Stimulated activated CD4-positive, alpha-beta T cell treated with anti-CD3 and anti-CD28 coated beads, Interleukin-15, amount 100 ng/mL, for 24 hours (primary cell): ENCODE results near the gene OPTC.
"Not testable (repeated sequence)": the region's sequence is repeated elsewhere in the genome, so short reads cannot be mapped to it uniquely, and the experiment has no call there.

Experiments
- DNase-seq: peaks from one replicate; pipeline ENCODE4 v3.0.0-alpha.2; 2020

Gene OPTC

GRCh38 chr1:203492748-203493130 is 1.2 kb upstream of the OPTC start:
- DNase-seq: no peak

- no peak for DNase-seq
These were observed 1.9 kb downstream of the OPTC start for GRCh38 chr1:203495845-203496244.

DNA sequence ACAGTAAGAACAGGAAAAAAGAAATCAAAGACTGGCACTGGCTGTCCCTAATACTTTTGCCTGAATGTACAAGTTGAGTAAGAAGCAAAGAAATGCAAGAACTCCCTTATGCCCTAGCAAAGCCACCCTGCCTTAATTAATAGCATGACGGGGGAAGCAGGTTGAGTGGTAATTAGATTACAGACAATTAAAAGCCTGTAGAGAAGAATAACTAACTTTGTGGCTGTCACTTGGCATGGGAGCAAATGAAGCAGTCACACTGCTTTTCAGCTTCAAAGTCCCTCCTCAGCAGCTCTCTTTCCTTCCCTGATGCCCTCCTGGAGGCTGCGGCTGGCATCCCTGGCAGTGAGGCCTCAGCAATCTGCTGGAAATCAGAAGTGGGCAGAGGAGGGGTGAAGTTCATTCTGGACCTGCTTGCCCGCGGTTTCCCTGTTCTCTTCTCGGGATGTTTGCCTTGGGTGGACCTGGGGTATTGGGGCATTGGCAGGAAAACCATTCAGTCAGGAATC is 3.4 kb downstream of the OPTC start:
- DNase-seq: no peak

DNA sequence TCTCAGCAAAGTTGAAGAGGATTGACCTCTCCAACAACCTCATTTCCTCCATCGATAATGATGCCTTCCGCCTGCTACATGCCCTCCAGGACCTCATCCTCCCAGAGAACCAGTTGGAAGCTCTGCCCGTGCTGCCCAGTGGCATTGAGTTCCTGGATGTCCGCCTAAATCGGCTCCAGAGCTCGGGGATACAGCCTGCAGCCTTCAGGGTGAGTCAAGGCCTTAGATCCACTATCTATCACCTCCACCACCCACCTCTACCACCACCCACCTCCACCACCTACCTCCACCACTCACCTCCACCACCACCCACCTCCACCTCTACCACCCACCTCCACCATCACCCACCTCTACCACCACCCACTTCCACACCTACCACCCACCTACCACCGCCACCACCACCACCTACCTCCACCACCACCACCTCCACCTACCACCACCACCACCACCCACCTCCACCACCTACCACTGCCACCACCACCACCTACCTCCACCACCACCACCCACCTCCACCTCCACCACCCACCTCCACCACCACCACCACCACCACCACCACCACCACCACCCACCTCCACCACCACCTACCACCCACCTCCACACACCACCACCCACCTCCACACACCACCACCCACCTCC is 5.8 kb downstream of the OPTC start:
- DNase-seq: no peak

- no peak for DNase-seq
These were observed 6.3 kb downstream of the OPTC start for GRCh38 chr1:203500279-203500678.

- no peak for DNase-seq
These were observed 9.9 kb downstream of the OPTC start for GRCh38 chr1:203503836-203504235.

GRCh38 chr1:203504400-203505250 is 10.7 kb downstream of the OPTC start:
- peak; percentile 85 for DNase-seq

GRCh38 chr1:203505526-203506204 is 11.7 kb downstream of the OPTC start:
- no peak for DNase-seq

GRCh38 chr1:203506858-203507626 is 13.1 kb downstream of the OPTC start:
- DNase-seq: no peak

- DNase-seq: no peak
These were observed 13.8 kb downstream of the OPTC start for GRCh38 chr1:203507759-203508158.

DNA sequence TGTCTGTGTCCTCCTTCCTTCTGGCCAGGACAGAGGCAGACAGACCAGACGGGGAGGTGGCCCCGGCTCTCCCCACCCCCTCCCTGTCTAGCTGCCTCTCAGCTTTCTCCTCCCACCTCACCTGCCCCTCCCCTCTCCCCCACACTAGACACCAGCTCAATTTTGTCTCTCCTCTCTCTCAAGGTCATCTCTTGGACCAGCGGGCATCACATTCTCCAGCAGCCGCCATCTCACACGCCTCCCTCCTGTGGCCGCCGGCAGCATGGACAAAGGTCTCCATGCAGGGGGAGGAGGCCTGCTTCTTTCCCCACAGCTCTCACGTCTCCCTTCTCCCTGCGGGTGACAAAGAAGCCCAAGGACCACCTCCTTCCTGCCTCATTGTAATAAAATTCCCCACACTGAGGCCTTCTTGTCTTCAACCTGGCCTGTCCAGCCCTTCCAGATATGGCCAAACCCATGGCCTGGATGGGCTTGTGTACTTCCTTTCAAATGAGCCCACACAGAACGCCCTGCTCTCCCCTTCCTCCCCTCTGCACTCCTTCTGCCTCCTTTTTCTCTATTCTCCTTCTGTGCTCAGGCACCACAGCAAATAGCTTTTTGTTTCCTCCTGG is 14.6 kb downstream of the OPTC start:
- DNase-seq: no peak

- no peak for DNase-seq
These were observed 15.2 kb downstream of the OPTC start for GRCh38 chr1:203509135-203509534.

DNA sequence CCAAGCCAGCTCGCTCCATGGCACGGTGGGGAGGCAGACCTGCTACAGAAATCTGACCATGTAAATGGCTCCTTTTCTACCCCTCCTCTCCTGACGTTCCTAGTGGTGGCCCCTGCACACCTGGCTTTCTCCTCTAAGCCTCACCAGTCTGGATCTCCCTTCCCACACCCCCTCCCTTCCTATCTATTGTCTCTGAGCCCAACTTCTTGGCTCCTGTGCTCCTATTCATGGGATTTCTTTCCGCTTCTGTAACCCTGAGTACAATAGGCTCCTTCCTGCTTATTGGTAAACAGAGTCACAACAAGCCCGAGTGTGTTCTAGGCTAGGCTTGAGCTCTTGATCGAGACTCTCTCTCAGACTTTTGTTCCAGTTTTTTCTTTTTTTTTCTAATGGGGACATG is 17.6 kb downstream of the OPTC start:
- no peak for DNase-seq

DNA sequence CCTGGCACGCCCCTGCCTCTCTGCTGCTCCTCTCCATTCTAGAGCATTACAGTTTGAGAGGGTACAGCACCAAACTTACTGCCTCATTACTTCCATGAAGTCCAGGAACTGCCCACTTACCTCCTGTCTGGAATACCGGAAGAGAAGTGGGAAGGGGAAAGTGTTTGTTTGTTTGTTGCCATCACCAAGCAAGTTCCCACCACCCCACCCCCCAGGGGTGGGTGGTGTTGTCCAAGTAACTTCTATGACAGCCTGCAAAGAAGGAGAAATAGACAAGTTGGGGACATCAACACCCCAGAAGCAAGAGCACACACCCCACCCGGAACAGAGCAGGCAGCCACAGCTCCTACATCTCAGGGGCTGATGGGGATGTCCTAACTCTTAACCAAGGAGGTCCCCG is 18.0 kb downstream of the OPTC start:
- DNase-seq: no peak

- no peak for DNase-seq
These were observed 18.5 kb downstream of the OPTC start for GRCh38 chr1:203512517-203512847.

GRCh38 chr1:203512848-203513584 is 19.1 kb downstream of the OPTC start:
- DNase-seq: peak; percentile 72

GRCh38 chr1:203513585-203514031 is 19.7 kb downstream of the OPTC start:
- peak; percentile 6 for DNase-seq

DNA sequence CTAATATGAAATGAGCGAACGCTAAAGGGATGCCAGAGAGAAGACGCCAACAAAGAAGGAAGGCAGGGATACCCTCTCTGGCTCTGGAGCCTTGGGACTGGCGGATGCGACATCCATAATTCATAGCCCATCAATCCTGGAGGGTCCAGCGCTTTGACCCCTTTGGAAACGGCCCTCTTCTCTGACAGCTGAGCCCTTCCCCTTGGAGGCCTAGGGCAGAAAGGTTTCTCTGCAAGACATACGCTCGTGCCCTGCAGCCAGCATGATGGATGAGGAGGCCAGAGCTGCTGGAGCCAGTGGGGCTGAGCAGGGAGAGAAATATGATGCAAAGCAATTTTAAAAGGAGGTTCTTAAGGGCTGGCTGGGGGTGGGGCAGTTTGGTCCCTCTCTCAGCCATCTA is 22.2 kb downstream of the OPTC start:
- DNase-seq: no peak

GRCh38 chr1:203516906-203517305 is 23.0 kb downstream of the OPTC start:
- DNase-seq: no peak

- no peak for DNase-seq
These were observed 23.6 kb downstream of the OPTC start for GRCh38 chr1:203517426-203518110.

DNA sequence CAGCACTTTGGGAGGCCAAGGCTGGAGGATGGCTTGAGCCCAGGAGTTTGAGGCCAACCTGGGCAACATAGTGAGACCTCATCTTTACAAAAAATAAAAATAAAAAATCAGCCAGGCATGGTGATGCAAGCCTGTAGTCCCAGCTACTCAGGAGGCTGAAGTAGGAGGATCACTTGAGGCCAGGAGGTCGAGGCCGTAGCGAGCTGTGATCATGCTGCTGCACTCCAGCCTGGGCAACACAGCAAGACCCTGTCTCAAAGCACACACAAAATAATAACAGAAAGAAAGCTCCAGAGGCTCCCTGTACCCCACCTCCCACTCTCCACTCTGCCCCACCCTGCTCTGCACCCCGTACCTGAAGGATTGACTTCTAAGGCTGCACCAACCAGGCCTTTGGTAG is 24.2 kb downstream of the OPTC start:
- not testable (repeated sequence) for DNase-seq
